HG02588 (cell line): ENCODE data around the gene XPA.

Source experiments
- ATAC-seq: cut with Tn5 transposase; IDR thresholded peaks from one replicate; pipeline ENCODE4 v1.9.1; 2021; ENCODE audit warnings: mild to moderate bottlenecking, moderate library complexity; ENCODE audit not compliant: unreplicated experiment

XPA gene

GRCh38 chr9:97659771-97660170, 37.4 kb downstream of the XPA start:
- ATAC-seq: no peak

GRCh38 chr9:97658707-97659106, 38.4 kb downstream of the XPA start:
- ATAC-seq: no peak

GRCh38 chr9:97651646-97652045, 45.5 kb downstream of the XPA start:
- no peak for ATAC-seq

GRCh38 chr9:97647996-97648395, 49.1 kb downstream of the XPA start:
- ATAC-seq: no peak

GRCh38 chr9:97645720-97646119, 51.4 kb downstream of the XPA start:
- ATAC-seq: no peak

- ATAC-seq: no peak
Measured at GRCh38 chr9:97640325-97640724, 56.8 kb downstream of the XPA start.

GRCh38 chr9:97638666-97639065, 58.5 kb downstream of the XPA start:
- no peak for ATAC-seq

GRCh38 chr9:97636903-97637302, 60.2 kb downstream of the XPA start:
- ATAC-seq: no peak

- ATAC-seq: no peak
Measured at GRCh38 chr9:97635026-97635425, 62.1 kb downstream of the XPA start.

- ATAC-seq: peak; percentile 1
Measured at GRCh38 chr9:97633859-97634490, 63.2 kb downstream of the XPA start.

GRCh38 chr9:97632985-97633858, 63.9 kb downstream of the XPA start, which contains the start of the genes NCBP1 and TSTD2:
Gene NCBP1 (plus strand): TSS chr9:97633821. CDS start chr9:97633882, 61 bp downstream.
Gene TSTD2 (minus strand): TSS chr9:97633368. CDS start chr9:97627562, 5,806 bp downstream.
- peak; percentile 87 for ATAC-seq

- ATAC-seq: peak; percentile 6
Measured at GRCh38 chr9:97632248-97632984, 64.7 kb downstream of the XPA start.

GRCh38 chr9:97630591-97630990, 66.5 kb downstream of the XPA start:
- ATAC-seq: no peak

GRCh38 chr9:97629156-97629555, 68.0 kb downstream of the XPA start:
- ATAC-seq: no peak

- ATAC-seq: no peak
Measured at GRCh38 chr9:97628668-97629067, 68.5 kb downstream of the XPA start.

GRCh38 chr9:97627624-97628023, 69.5 kb downstream of the XPA start:
- no peak for ATAC-seq

- no peak for ATAC-seq
Measured at GRCh38 chr9:97625620-97626019, 71.5 kb downstream of the XPA start.
